ENCODE data around the gene LRP6. TPM values are rescaled to one million over a fixed set of nuclear protein-coding genes. Genes with fewer than 3 reads are reported as not detected.

LRP6 gene
- polyA plus RNA-seq, 1 donor from 2014 or later: 33.5 TPM

DNA sequence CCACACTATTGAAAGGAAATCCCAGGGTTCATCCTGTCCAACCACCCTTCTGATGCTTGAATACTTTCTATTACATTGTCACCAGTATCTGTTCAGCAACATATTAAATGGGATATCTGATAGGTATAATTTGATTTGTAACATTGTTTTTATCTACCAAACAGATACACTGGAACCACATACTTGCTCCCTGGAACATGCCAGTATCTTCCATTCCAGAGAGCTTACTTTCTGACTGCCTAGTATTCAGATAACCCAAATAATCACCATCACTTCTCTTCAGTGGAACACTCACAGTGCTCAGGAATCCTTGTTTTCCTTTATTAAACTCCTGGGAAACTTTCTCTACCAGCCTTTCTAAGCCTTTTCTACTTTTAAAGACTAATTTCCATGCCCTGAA is 19.3 kb downstream of the LRP6 start:
- Histone ChIP-seq H4K20me1 (ENCODE audit: insufficient read depth) (no peaks in the 10 kb centered on the region), H2AFZ (ENCODE audit: low read depth, low read length) (no peak overlapping the region), H3F3A (ENCODE audit: insufficient read depth, low read length, poor library complexity, severe bottlenecking) (no peaks in the 10 kb centered on the region), H3K9me3 (ENCODE audit: low read length) (no peaks in the 10 kb centered on the region), H3K27me3 (ENCODE audit: insufficient read depth, low read depth, low read length) (no peaks in the 10 kb centered on the region), H3K27ac (ENCODE audit: low read length) (no peak overlapping the region), H3K4me2 (ENCODE audit: low read length) (no peak overlapping the region), H3K9ac (ENCODE audit: low read length) (no peak overlapping the region), H3K36me3 (ENCODE audit: insufficient read depth, low read length) (peaks cover 4% of the 10 kb centered on the region), H3K4me3 (ENCODE audit: low read length) (no peak overlapping the region), H3K9me2 (ENCODE audit: insufficient read depth, low read length) (no peaks in the 10 kb centered on the region), H3K79me2 (replicated peaks; ENCODE audit: insufficient read depth, low read length) (peaks cover 80% of the 10 kb centered on the region)
- no peak for TF ChIP-seq EP300 (conservative IDR thresholded peaks at IDR 0.05; ENCODE audit: poor library complexity, severe bottlenecking)
- no peak for TF ChIP-seq RAD21 (conservative IDR thresholded peaks at IDR 0.05)
- no peak for TF ChIP-seq REST (IDR thresholded peaks at IDR 0.05; ENCODE audit: borderline replicate concordance)
- no peak for TF ChIP-seq POLR2AphosphoS5 (IDR thresholded peaks at IDR 0.05)
- no peak for TF ChIP-seq SMC3 (conservative IDR thresholded peaks at IDR 0.05; ENCODE audit: poor library complexity)
- no peak for TF ChIP-seq EZH2 (IDR thresholded peaks at IDR 0.05; ENCODE audit: borderline replicate concordance, insufficient read depth, low read length, poor library complexity, severe bottlenecking)
- TF ChIP-seq CTCF (IDR thresholded peaks at IDR 0.05; ENCODE audit: poor library complexity, severe bottlenecking): no peak
- TF ChIP-seq TAF1 (IDR thresholded peaks at IDR 0.05; ENCODE audit: low read depth): no peak
- no peak for TF ChIP-seq MXI1 (conservative IDR thresholded peaks at IDR 0.05; ENCODE audit: poor library complexity, severe bottlenecking)

- Histone ChIP-seq H3K9me3 (ENCODE audit: low read length) (no peaks in the 10 kb centered on the region), H3K9me2 (ENCODE audit: insufficient read depth, low read length) (no peaks in the 10 kb centered on the region), H3K4me2 (ENCODE audit: low read length) (no peak overlapping the region), H4K20me1 (ENCODE audit: insufficient read depth) (no peaks in the 10 kb centered on the region), H2AFZ (ENCODE audit: low read depth, low read length) (no peak overlapping the region), H3K36me3 (ENCODE audit: insufficient read depth, low read length) (peaks cover 4% of the 10 kb centered on the region), H3K4me3 (ENCODE audit: low read length) (no peak overlapping the region), H3F3A (ENCODE audit: insufficient read depth, low read length, poor library complexity, severe bottlenecking) (no peaks in the 10 kb centered on the region), H3K9ac (ENCODE audit: low read length) (no peak overlapping the region), H3K27ac (ENCODE audit: low read length) (no peak overlapping the region), H3K27me3 (ENCODE audit: insufficient read depth, low read depth, low read length) (no peaks in the 10 kb centered on the region), H3K79me2 (replicated peaks; ENCODE audit: insufficient read depth, low read length) (peaks cover 82% of the 10 kb centered on the region)
- TF ChIP-seq POLR2AphosphoS5 (IDR thresholded peaks at IDR 0.05) (no peak), SMC3 (conservative IDR thresholded peaks at IDR 0.05; ENCODE audit: poor library complexity) (no peak), CTCF (IDR thresholded peaks at IDR 0.05; ENCODE audit: poor library complexity, severe bottlenecking) (no peak), REST (IDR thresholded peaks at IDR 0.05; ENCODE audit: borderline replicate concordance) (no peak), EZH2 (IDR thresholded peaks at IDR 0.05; ENCODE audit: borderline replicate concordance, insufficient read depth, low read length, poor library complexity, severe bottlenecking) (no peak), EP300 (conservative IDR thresholded peaks at IDR 0.05; ENCODE audit: poor library complexity, severe bottlenecking) (no peak), MXI1 (conservative IDR thresholded peaks at IDR 0.05; ENCODE audit: poor library complexity, severe bottlenecking) (no peak), RAD21 (conservative IDR thresholded peaks at IDR 0.05) (no peak), TAF1 (IDR thresholded peaks at IDR 0.05; ENCODE audit: low read depth) (no peak)
These were observed 22.5 kb downstream of the LRP6 start for GRCh38 chr12:12244341-12244740.
